ENCODE data around the gene MAPRE3.

Gene MAPRE3

DNA sequence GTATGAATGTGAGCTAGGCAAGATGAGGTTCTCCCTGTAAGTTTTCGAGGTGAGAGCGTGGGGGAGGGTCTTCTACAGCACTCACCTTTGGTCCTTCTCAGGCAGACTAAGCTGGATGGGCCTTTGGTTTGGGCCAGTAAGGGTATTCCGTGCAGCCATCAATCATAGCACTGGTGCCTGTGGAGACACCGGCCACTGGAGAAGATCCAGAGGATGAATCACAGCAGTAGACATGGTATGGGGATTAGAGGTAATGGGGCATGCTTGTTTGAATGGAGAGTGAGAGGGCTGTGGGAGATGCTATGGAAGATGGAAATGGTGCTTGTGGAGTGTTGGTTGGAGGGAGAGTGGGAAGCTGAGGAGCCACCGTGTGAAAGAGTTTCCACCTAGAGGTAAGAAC, 16.1 kb downstream of the MAPRE3 start:
- DNase-seq, result no peak

GRCh38 chr2:26988058-26988860, 17.8 kb downstream of the MAPRE3 start:
- DNase-seq, result no peak

DNA sequence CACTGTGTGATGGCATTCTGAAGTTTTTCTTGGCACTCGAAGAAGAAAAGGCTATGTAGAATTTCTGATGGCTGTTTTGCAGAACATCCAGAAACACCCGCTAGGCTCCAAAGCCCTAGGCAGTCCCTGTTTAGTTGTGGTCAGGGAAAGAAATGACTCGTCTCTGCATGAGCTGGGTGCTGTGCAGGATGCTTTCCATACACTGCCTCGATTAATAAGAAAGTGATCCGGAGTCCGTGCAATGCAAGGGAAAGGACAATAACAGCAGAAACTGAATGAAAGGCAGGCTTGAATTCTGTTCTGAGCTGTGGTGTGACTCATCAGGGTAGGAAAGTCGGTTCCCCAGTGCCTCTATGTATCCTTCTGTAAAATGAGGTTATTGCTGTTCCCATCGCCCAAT, 18.7 kb downstream of the MAPRE3 start:
- no peak for DNase-seq

DNA sequence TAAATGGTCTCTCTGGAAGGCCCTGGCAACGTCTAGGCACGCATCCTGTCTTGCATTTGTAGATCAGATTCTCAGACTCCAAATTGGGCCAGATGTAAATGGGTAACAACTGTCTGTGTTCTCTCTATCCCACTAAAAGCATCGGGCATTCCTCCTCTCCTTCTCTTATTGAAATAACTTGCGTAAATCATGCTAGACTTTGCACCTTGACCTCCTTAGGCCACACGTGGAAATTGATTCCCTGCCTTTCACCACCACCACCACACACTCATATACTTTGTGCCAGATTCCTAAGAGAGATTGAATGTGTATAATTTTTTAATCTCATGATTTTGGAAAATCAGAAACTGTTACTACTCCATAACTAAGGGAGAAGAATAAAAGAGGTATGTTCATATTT, 21.3 kb downstream of the MAPRE3 start:
- DNase-seq, result no peak

- DNase-seq, result no peak
Measured at GRCh38 chr2:26993768-26994167, 23.3 kb downstream of the MAPRE3 start.

DNA sequence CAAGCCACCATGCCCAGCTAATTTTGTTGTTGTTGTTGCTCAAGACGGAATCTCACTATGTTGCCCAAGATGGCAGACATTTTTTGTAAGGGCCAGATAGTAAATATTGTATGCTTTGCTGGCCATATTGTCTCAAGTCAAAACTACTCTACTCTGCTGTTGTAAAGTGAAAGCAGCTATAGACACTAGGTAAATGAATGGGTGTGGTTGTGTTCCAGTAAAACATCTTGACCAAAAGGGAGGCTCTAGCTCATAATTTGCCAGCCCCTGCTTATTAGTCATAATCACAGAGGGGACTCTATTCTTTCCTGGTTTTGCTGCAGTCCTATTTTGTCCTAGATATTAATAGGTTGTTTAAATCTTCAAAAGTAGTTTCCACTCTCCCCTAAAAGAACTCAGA, 24.5 kb downstream of the MAPRE3 start:
- no peak for DNase-seq

GRCh38 chr2:26997394-26997793, 27.0 kb downstream of the MAPRE3 start:
- no peak for DNase-seq

DNA sequence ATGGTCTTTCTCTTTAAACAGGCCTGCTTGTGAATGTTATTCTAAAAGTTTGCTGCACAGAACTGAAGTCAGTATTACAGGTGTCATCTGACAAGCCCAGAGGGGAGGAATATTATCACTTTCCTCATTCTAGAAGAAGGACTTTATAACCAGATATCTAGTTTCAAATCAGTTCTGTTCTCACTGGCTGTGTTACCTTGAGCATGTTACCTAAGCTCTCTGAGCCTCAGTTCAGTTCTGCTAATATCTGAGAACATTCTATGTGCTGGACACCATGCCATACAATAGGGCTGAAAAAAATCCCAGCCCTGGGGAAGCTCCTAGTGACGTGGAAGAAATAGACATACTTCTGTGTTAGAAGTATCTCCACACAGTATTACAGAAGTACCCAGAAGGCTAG, 27.9 kb downstream of the MAPRE3 start:
- DNase-seq, result no peak

DNA sequence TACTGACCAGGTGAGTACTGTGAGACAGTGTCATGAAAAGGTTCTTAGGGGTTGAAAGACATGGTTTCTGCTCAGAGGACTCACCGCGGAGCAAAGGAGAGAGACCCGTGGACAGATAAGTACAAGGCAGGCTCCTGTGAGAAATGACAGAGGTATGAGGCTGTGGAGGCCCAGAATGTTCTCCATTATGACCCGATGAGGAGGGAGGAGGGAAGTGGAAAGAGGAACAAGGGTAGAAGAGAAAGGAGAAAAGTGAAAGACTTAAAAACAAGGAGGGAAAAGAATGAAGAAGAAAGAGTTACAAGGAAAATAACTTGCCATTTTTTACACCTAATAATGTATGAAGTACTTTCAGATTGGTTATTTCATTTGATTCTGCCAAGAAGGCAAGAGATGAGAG, 29.8 kb downstream of the MAPRE3 start:
- no peak for DNase-seq

DNA sequence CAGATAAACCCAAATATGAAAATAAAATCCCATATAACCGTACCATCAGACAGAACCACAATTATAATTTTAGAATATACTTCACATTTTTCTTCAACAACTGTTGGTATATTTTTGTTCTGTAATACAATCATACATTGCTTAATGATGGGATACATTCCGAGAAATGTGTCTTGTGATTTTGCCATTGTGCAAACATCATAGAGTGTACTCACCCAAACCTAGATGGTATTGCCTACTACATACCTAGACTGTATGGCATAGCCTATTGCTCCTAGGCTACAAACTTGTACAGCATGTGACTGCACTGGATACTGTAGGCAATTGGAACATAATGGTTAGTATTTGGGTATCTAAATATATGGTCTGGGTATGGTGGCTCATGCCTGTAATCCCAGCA, 30.6 kb downstream of the MAPRE3 start:
- no peak for DNase-seq

- DNase-seq, result no peak
Measured at GRCh38 chr2:27001950-27002349, 31.5 kb downstream of the MAPRE3 start.

DNA sequence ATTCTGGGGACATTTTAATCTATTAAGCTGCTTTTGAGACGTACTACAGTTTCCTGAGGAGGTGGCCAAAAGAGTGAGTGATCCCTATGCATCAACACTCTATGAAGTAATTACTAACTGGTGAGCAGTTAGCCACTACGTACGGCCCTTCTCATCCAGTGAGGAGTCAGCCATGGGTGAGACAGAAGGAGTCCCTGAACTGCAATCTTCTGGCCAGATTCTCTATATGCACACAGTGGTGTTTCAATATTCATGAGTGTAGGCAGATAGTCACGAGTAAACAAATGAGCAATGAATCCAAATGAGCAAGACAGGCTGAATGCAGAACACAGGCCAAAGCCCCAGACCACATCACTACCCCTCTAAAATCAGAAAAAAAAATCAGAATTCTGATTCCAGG, 32.6 kb downstream of the MAPRE3 start:
- no peak for DNase-seq

DNA sequence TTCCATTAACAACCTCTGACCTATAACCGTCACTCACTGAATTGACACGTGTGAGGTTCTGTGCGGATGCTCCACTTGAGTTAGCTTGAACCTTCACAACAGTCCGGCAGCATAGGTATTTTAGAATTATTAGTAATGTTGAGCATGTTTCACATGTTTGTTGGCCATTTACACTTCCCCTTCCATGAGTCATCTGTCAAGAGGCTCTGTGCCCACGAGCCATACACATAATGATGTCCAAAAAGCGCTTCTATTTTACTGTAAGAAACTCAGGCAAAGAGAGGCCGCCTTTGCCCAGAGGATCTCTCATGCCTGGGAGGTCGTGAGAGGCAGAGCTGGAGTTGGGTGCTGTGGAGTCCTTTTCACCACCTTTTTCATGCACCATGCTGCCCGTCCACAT, 33.4 kb downstream of the MAPRE3 start:
- DNase-seq, result no peak

- DNase-seq, result no peak
Measured at GRCh38 chr2:27006602-27007415, 36.4 kb downstream of the MAPRE3 start.

DNA sequence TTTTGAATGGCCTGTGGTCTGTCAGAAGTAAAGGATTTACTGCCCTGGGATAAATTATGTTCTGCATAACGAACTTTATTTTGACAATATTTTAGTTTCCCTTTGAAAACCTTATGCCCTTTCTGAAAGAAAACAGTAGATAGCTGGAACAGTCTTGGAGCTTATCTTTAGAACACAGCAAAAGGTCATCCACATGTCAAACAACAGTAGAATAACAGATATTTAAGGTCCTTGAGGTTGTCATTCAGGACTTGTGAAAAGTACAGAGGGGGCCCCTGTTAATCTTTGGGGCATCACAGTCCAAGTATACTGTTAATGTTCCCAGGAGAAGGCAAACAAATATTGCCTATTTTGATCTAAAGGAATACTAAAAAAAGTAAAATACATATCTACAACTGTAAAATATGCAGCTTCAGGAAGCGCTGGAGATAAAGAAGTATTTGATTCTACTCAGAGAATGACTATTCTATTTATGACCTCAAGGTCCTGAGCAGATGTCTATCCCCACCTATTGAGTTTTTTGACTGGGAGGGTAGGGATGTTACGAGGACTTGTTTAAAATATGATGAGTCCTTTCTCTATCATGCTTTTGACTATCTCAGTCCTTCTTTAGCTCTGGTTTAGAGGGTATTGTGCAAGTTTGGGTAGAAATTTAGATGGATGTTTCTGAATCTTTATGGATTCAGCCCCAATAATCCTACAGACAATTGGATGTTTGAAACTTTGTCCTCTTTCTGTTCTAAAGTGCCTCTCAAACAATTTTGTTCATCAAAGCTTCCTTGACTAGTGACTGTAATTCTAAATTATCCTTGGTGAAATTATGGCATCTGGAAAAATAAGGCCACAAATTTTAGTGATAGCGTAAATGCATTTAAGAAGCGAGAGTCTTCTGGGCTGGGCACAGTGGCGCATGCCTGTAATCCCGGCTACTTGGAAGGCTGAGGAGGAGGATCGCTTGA, 37.3 kb downstream of the MAPRE3 start:
- no peak for DNase-seq

DNA sequence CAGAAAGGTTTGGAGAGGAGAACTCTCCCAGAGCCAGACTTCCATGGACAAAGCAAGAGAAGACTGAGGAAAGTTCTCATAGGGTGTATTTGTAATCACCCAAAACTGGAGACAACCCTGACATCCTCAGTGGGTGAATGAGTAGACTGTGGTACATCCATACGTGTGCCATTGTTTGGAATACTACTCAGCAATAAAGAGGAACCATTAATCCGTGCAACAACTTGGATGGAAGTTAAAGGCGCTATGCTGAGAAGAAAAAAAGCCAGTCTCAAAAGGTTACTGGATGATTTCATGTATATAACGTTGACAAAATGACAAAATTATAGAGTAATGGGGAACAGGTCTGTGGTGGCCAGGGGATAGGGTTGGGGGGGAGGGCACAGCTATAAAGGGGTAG, 38.2 kb downstream of the MAPRE3 start:
- no peak for DNase-seq

- no peak for DNase-seq
Measured at GRCh38 chr2:27009083-27009482, 38.6 kb downstream of the MAPRE3 start.

DNA sequence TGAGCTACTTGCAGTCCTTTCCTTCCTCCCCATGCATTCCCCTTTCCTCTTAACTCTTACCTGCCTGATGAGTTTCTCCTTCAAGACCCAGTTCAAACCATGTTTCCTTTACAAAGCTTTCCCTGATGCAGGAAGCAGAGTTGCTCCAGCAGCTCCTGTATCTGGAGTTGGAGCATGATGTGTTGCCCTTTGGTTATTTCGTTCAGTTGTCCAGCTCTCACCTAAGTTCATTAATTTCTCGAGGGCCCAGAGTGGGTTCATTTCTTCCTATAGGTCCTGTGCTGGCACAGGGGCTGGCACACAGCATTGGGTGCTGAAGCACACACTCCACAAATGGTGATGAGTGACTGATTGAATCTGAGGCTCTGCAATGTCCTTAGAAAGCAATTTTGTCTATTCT, 39.3 kb downstream of the MAPRE3 start:
- DNase-seq, result no peak

DNA sequence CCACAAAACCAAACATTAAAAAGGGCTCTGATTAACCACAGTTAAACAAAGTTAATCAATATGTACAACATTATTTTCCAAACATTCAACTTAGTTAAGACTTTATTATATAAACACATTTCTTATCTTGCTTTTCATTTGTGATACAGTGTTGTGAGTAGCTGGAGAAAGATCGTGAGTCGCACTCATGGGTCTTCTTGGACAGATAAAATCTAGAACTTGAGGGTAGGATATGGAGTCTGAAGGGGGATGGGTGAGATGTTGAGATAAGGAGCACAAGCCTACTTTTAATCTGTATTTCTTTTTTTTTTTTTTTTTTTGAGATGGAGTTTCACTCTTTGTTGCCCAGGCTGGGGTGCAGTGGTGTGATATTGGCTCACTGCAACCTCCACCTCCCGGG, 39.7 kb downstream of the MAPRE3 start:
- no peak for DNase-seq

- no peak for DNase-seq
Measured at GRCh38 chr2:27013738-27014137, 43.3 kb downstream of the MAPRE3 start.

GRCh38 chr2:27014771-27015433, 44.5 kb downstream of the MAPRE3 start:
- DNase-seq, result no peak

DNA sequence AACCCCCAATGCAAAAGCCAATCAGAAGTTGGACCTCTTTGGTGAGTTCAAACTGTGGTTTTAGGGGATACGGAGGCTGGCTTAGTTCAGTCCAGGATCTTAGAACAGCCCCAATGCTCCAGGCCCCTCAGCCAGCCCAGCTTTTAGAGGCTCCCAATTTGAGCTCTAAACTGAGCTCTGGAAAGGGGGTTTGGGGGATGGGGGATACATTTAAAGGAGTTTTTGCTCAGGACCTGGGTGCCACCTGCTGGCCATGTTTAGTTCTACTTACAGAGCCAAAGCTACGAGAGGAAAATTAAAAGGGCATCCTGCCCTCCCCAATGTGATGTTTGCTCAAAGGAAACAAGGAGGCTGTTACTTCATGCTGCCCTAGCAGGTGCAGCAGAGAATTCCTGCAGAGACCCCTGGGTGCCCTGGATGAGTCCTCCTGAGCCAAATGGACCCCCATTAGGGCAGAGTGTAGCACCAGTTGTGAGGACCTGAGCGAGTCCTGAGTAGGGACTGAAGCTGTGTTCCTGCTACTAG, 46.4 kb downstream of the MAPRE3 start:
- DNase-seq, result peak; percentile 68
